Activated CD8-positive, alpha-beta memory T cell treated with anti-CD3 and anti-CD28 coated beads, Interleukin-2, amount 10 ng/mL, durations not matched to agents 7 days and 5 days (primary cell): ENCODE measurements around the gene GRIN3B. TPM values are rescaled to one million over a fixed set of nuclear protein-coding genes. Genes with fewer than 3 reads are reported as not detected.

ENCODE experiments used
- ATAC-seq: fragments of 150-1000 bp; cut with Tn5 transposase; one replicate; pipeline ENCODE4 v1.10.0; 2021; ENCODE audit warnings: moderate library complexity
- CTCF ChIA-PET: fragments of 350-600 bp; sonication (Branson Sonifier 250); formaldehyde crosslinking; loops from one replicate; lab custom pipeline; 2021; ENCODE audit warnings: antibody characterized with exemption; lab: Charles Lee
- DNase-seq: peaks from one replicate; pipeline ENCODE4 v3.0.0-alpha.2; 2020
- H3K27ac Mint-ChIP-seq: one replicate; pipeline ENCODE4 v1.8.0; 2021; ENCODE audit warnings: mild to moderate bottlenecking, mixed read lengths
- H3K27me3 Mint-ChIP-seq: one replicate; pipeline ENCODE4 v1.8.0; 2021; ENCODE audit warnings: mixed read lengths
- H3K36me3 Mint-ChIP-seq: one replicate; pipeline ENCODE4 v1.8.0; 2021; ENCODE audit warnings: mild to moderate bottlenecking, mixed read lengths
- H3K4me1 Mint-ChIP-seq: one replicate; pipeline ENCODE4 v1.8.0; 2021; ENCODE audit warnings: mixed read lengths
- H3K4me3 Mint-ChIP-seq: one replicate; pipeline ENCODE4 v1.8.0; 2021; ENCODE audit warnings: mild to moderate bottlenecking, moderate library complexity, mixed read lengths
- H3K9me3 Mint-ChIP-seq: one replicate; pipeline ENCODE4 v1.8.0; 2022; ENCODE audit warnings: low read depth, mixed read lengths
- total RNA-seq, 2 experiments: library from RNA; stranded (reverse); gene quantifications; one replicate each; pipeline ENCODE4 v1.2.3, GENCODE V29; 2021

GRIN3B gene
- total RNA-seq, 2 experiments from 2014 or later, result not detected

DNA sequence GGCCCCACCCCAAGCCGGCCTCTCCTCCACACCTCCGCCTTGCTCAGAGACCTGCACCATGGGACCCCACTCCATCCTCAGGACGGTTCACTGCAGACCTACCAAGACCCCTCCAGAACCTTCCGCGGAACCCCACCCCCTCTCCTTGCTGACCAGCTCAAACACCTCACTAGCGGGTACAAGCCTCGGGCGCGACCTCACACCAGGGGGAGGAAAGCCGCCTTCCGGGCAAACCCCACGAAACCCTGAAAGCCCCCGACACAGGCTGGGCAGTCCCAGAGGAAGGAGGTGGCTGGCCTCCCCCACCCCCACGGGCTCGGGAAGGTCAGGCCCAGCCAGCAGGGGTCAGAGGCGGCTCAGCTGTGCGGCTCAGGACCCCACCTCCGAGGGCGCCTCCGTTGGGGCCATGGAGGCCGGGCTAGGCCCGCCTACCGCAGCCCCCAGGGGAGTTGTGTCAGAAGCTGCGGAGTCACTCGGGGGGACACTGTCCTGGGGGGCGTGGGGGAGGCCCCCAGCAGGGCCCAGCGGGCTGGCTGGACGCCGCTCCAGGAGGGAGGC lies 9.8 kb downstream of the GRIN3B start:
- Mint-ChIP-seq H3K4me1 (no peaks in the 10 kb centered on the region), H3K27ac (no peak overlapping the region)
- CTCF ChIA-PET, result no interaction called here

DNA sequence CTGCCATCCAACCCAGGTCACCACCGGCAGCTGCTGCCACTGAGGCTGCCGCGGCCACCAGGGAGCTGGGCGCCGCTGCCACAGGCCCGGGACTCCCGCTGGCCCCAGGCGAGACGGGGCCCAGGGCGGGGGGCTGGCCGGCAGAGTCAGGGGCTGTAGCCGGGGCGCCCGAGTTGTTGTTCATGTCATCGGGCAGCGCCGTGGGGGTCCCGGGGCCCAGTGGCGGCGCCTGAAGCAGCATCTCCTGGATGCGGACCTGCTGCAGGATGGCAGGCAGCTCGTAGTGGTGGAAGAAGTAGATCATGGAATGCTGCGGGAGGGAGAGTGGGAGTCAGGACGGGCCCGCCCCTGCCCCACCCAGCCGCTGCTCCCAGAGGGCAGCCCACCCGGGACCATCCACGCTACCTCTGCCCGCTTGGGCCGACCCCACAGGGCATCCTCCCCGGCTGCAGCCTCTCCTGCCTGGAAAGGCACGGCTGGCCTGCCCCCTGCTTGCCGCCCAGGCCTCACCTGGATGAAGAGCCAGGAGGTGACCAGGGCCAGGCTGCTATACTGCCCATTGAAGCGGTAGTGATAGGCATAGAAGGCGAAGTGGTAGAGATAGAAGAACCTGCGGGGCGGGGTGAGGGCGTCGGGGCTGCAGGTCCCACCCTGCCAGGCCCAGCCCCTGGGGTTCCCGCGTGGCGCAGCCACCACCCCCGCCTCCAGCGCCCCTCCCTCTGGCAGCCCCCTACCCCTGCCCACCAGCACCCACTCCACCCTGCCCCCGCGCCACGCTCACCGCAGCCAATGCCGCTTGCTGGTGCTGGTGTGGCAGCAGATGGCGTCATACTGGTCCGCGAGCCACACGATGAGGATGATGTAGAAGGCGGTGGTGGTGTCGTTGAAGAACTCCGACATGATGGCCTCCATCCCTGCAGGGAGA lies 10.6 kb downstream of the GRIN3B start:
- Mint-ChIP-seq H3K9me3 (no peaks in the 10 kb centered on the region), H3K4me1 (no peaks in the 10 kb centered on the region), H3K27ac (no peak overlapping the region), H3K36me3 (peaks cover 4% of the 10 kb centered on the region), H3K27me3 (no peaks in the 10 kb centered on the region), H3K4me3 (no peak overlapping the region)
- no peak for DNase-seq
- CTCF ChIA-PET, result no interaction called here
- ATAC-seq, result no peak

More for the DNA sequence above, 9.8 kb downstream of the GRIN3B start:
- Mint-ChIP-seq H3K27me3 (no peaks in the 10 kb centered on the region), H3K9me3 (no peaks in the 10 kb centered on the region), H3K4me3 (no peak overlapping the region), H3K36me3 (peaks cover 4% of the 10 kb centered on the region)
- ATAC-seq, result no peak
- no peak for DNase-seq

DNA sequence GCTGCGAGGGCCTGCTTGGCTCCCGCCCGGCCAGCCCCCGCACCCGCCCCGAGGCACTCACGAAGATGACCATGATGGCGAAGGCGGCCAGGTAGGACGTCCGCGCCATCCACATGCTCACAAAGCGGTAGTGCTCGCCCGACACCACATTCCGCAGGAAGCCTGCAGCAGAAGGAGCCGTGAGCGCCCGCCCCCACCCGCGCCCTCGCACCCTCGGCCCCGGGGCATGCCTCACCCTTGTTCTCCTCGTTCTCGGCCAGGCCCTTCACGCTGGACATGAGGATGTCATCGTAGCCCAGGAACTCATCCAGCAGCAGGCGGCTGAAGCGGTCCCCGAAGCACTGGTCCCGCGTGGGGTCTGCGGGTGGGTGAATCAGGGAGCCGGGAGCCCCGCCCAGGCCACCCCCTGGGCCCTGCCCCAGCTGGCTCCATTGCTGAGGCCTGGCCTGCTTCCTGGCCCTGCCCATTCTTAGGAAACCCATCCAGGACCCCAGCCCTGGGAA lies 11.7 kb downstream of the GRIN3B start:
- peaks cover 6% of the 10 kb centered on the region for H3K36me3 Mint-ChIP-seq
- H3K4me1 Mint-ChIP-seq, result peaks cover 5% of the 10 kb centered on the region
- ATAC-seq (no peak), DNase-seq (no peak)
- no peaks in the 10 kb centered on the region for H3K27me3 Mint-ChIP-seq
- H3K9me3 Mint-ChIP-seq, result no peaks in the 10 kb centered on the region
- no peak overlapping the region for H3K27ac Mint-ChIP-seq
- H3K4me3 Mint-ChIP-seq, result no peak overlapping the region
- CTCF ChIA-PET, result no interaction called here

DNA sequence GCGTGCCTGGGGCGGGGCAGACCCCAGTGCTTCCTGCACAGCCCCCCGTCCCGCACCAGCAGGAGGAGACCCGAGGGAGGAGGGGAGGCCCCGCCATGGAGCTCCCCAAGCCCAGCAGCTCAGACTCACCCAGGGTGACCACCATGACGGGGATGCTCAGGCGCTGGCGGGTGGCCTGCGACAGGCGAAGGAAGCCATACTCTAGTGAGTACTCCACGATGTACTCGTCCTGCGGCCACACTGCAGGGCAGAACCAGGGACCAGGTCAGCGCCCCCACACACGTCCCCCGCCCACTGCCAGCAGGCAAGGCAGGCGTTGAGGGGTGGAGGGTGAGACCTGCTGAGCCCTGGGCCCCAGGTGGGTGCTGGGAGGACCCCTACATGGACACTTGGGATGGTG lies 12.1 kb downstream of the GRIN3B start:
- CTCF ChIA-PET, result no interaction called here
- peaks cover 10% of the 10 kb centered on the region for H3K4me1 Mint-ChIP-seq
- H3K27me3 Mint-ChIP-seq, result no peaks in the 10 kb centered on the region
- no peak overlapping the region for H3K4me3 Mint-ChIP-seq
- ATAC-seq (no peak), DNase-seq (no peak)
- no peaks in the 10 kb centered on the region for H3K9me3 Mint-ChIP-seq
- peaks cover 8% of the 10 kb centered on the region for H3K36me3 Mint-ChIP-seq
- H3K27ac Mint-ChIP-seq, result no peak overlapping the region

DNA sequence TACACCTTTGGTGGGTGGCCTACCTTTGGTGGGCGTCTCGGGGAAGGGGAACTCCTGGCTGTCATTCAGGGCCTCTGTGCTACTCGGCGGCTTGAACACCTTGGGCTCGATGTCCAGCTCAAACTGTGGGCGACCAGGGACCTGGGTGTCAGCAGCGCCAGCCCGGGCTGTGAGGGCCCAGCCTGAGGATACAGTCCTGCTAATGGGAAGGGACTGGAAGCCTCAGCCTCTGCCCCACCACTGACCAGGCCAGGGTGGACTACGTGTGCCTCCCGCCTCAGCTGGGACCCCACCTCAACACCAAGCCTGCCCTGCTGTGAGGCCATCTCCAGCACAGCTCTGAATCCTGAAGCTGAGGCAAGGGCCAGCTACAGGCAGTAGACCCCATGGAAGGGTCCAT lies 13.0 kb downstream of the GRIN3B start:
- no peak overlapping the region for H3K27ac Mint-ChIP-seq
- H3K4me1 Mint-ChIP-seq, result peaks cover 19% of the 10 kb centered on the region
- no peak for ATAC-seq

DNA sequence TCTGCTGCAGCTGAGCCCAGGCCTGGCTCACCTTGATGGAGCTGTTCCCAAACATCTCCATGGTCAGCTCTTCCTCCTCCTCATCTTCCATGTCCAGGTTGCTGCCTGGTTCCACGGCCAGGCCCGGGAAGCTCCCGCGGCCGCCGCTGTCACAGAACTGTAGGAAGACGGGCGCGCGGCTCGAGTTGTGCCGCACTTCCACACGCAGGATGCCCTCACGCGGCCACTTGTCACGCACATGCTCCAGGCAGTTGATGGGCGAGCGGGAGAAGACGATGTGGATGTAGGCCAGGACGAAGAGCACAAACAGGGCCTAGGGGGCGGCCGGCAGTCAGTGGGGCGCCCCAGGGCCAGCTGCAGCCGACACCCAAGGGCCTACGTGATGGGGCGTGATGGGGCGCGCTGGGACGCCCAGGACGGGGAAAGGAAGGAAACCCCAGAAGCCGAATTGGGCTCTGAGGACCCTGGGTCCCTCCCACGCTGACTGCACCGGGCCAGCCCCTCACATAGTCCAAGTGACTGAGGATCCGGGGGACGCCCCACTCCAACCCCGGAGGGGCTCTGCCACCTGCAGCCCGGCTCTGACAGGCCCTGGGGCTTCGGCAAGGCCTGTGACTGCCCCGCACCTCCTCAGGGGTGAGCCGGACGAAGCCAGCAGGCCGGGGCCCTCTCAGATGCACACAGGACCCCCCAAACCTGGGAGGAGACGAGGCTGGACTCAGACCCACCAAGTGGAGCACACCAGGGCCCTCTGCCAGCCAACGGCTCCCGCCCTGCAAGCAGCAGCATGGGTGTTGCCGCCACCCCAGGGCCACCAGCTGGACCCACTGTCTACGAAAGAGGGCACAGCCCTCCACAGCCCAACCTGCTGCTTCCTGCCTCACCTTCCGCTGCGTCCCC lies 14.2 kb downstream of the GRIN3B start:
- Mint-ChIP-seq H3K27me3 (no peaks in the 10 kb centered on the region), H3K9me3 (no peaks in the 10 kb centered on the region), H3K4me3 (no peak overlapping the region), H3K27ac (no peak overlapping the region), H3K36me3 (peaks cover 10% of the 10 kb centered on the region), H3K4me1 (peaks cover 30% of the 10 kb centered on the region)
- no peak for DNase-seq
- no peak for ATAC-seq
- CTCF ChIA-PET, result interaction anchor here (1.0 kb wide), 1 partner anchor 31 kb away, joined by 3 read pairs; no protein-coding TSS in a partner anchor

More for the DNA sequence above, 13.0 kb downstream of the GRIN3B start:
- Mint-ChIP-seq H3K4me3 (no peak overlapping the region), H3K36me3 (peaks cover 8% of the 10 kb centered on the region), H3K27me3 (no peaks in the 10 kb centered on the region), H3K9me3 (no peaks in the 10 kb centered on the region)
- DNase-seq, result no peak
- CTCF ChIA-PET, result no interaction called here

DNA sequence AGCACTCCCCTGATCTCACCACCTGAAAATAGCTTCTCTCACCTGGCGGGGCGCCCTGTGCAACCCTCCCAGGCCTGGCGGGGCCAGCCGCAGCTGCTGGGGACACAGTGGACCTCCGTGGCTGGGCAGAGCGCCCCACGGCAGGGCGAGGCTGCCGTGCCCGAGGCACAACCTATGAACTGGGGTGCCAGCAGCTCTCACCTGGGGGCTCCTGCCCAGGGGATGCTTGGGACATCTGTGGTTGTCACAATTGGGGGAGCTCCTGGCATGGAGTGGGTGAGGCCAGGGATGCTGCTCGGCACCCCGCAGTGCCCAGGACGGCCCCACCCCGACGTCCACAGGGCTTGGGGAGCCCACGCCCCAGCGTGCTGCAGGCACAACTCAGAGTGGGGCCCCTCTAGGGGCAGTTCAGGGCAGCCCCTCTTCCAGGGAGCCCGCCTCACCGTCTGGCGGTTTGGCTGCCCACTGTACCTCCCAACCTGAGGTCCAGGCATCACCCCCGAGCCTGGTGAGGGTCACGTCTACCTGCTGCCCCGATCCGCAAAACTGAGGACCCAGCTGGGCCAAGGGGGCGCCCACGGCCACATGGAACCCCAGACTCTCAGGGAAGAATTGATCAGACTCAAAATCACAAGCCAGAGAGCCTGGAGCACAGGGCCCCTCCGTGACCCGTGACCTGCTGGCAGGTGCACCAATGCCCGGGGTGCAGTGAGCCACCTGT lies 15.0 kb downstream of the GRIN3B start:
- CTCF ChIA-PET, result no interaction called here
- peaks cover 11% of the 10 kb centered on the region for H3K36me3 Mint-ChIP-seq
- H3K27me3 Mint-ChIP-seq, result no peaks in the 10 kb centered on the region
- H3K27ac Mint-ChIP-seq, result no peak overlapping the region
- H3K9me3 Mint-ChIP-seq, result no peaks in the 10 kb centered on the region
- DNase-seq (no peak), ATAC-seq (no peak)
- H3K4me3 Mint-ChIP-seq, result no peak overlapping the region
- peaks cover 37% of the 10 kb centered on the region for H3K4me1 Mint-ChIP-seq

DNA sequence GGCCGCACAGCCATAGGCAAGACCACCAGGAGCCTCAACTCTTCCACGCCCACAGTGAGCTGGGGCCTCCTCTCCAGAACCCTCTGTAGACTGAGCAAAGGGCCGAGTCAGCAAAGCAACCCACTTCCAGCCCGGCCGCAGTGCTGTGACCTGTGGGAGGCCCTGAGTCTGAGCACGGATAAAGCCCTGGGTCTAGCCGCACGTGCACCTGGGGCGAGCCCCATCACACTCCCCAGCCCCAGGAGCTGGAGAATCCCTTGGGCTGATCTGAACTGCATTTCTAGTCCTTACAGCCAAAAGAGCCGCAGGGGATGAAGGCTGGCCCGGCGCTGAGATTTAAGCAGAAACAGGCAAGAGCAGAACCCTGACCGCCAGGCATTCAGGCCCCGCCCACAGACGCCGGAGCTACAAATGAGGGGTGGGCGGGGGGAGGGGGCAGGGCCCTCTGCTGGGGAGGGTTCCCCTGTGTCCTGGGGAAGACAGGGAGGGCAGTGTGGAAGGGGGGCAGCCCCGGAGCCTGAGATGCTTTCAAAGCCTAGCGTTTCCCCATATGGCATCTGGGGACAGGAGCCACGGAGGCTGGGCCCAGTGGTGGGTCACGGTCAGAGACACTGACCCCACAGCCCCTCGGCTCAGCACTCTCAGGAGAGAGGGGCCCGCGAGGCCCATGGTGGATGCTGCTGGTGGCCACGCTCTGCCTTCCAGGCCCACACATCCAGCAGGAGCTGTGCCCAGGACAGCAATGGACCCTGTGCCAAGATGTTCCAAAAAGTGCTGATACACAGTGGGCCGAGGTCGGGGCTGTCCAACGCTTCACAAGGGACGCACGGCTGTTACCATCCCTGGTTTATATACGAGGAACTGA lies 15.8 kb downstream of the GRIN3B start:
- no peaks in the 10 kb centered on the region for H3K27me3 Mint-ChIP-seq
- H3K4me3 Mint-ChIP-seq, result no peak overlapping the region
- H3K27ac Mint-ChIP-seq, result peak overlapping the region; percentile 7
- no peaks in the 10 kb centered on the region for H3K9me3 Mint-ChIP-seq
- DNase-seq (no peak), ATAC-seq (no peak)
- H3K4me1 Mint-ChIP-seq, result peaks cover 37% of the 10 kb centered on the region
- H3K36me3 Mint-ChIP-seq, result peaks cover 9% of the 10 kb centered on the region
- CTCF ChIA-PET, result no interaction called here

DNA sequence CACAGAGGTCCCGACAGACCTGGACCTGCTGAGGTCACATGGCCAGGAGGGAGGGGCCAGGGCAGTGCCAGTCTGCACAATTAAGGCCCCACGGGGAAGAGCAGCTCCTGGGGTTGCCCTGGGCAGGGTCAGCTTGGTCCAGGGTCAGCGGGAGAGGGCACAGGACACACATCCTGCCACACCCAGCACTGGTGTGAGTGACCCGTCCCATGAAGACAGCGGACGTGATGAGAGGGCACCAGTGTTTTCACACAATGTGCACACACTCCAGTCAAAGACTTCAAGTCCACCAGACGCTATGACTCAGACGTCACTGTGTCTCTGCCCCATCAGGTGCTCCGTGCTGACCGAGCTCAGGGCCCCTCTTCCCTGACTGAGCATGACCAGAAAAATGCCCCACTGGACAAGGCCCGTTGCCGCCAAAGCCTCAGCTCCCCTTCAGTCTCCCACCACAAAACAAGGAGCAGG lies 16.5 kb downstream of the GRIN3B start:
- H3K36me3 Mint-ChIP-seq, result peaks cover 9% of the 10 kb centered on the region
- no peaks in the 10 kb centered on the region for H3K27me3 Mint-ChIP-seq
- no peak overlapping the region for H3K4me3 Mint-ChIP-seq
- H3K9me3 Mint-ChIP-seq, result no peaks in the 10 kb centered on the region
- peaks cover 43% of the 10 kb centered on the region for H3K4me1 Mint-ChIP-seq
- ATAC-seq, result no peak
- DNase-seq, result no peak
- CTCF ChIA-PET, result no interaction called here
- peak overlapping the region; percentile 70 for H3K27ac Mint-ChIP-seq

DNA sequence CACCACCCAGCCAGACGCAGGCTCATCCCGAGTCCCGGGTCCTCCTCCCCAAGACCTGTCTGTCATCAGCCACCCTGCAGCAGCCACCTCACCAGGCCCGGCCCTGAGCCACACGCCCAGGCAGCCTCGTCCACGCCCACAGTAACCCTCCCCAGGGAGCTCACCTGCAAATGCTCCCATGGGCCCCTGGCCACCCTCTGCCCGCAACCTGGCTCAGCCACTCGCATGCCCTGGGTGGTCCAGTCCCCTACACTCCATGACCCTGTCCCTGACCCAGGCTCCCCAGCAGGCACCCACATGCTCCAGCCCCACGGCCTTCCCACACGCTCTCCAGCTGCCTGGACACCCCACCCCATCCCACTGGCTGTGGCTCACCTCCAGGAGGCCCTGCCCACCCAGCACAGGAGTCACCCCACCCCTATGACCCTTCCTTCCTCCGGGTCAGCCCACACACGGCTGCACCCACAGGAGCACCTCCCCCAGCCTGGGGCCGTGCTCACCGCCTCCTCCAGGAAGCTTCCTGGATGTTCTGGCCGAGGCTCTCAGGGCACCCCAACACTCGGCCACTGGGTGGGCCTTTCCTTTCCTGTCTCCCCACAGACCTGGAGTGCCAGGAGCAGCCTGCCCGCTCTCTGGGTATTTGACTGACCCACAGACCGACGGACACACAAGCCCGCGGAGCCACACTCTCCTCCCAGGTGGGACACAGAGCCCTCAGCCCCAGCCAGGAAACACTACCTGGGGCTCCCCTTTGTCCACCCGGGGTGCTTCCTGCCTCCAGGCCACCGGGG lies 17.1 kb downstream of the GRIN3B start:
- no peak for DNase-seq
- Mint-ChIP-seq H3K27me3 (no peaks in the 10 kb centered on the region), H3K4me3 (no peak overlapping the region), H3K9me3 (no peaks in the 10 kb centered on the region), H3K36me3 (peaks cover 8% of the 10 kb centered on the region), H3K4me1 (peaks cover 44% of the 10 kb centered on the region), H3K27ac (peak overlapping the region; percentile 70)
- ATAC-seq, result no peak
- CTCF ChIA-PET, result no interaction called here

DNA sequence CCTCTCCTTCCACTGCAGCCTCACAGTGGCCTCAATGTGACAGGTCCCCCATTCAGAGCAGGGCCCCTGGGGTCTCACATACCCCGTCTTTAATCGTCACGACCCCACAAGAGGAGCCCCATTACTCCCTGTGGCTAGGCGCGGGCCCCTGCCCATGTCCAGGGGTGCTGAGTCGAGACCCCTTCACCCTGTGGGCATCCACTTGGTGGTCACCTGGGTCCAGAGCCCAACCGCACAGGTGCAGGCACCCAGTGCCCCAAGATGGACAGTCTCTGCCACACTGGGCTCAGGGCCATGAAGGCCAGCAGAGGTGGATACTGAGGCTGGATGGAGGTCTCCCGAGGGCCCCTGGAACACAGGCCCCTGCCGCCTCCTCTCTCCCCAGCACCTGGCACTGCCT lies 17.7 kb downstream of the GRIN3B start:
- H3K4me1 Mint-ChIP-seq, result peaks cover 48% of the 10 kb centered on the region
- H3K27ac Mint-ChIP-seq, result peak overlapping the region; percentile 70
- CTCF ChIA-PET, result no interaction called here
- H3K4me3 Mint-ChIP-seq, result no peak overlapping the region
- H3K9me3 Mint-ChIP-seq, result no peaks in the 10 kb centered on the region
- H3K27me3 Mint-ChIP-seq, result no peaks in the 10 kb centered on the region
- DNase-seq (no peak), ATAC-seq (no peak)
- H3K36me3 Mint-ChIP-seq, result peaks cover 8% of the 10 kb centered on the region
